ENCODE results near the gene PYGO2. TPM values are rescaled to one million over a fixed set of nuclear protein-coding genes. Genes with fewer than 3 reads are reported as not detected.

Gene PYGO2
- total RNA-seq, 1 donor from 2014 or later, result 19.2 TPM

- Histone ChIP-seq H3K27me3 (no peaks in the 10 kb centered on the region), H3K9me3 (no peaks in the 10 kb centered on the region), H3K27ac (peak overlapping the region; percentile 99), H3K4me1 (peaks cover 44% of the 10 kb centered on the region), H3K4me3 (peak overlapping the region; percentile 84 to 85), H3K36me3 (no peaks in the 10 kb centered on the region)
- intact Hi-C loops (cut with DNase I), result loop anchor here (2.0 to 5.0 kb wide), 4 partner anchors 16 to 673 kb away; partner anchors contain the start of genes ADAM15 and ATP8B2
- TF ChIP-seq CTCF (IDR thresholded peaks at IDR 0.05) (no peak), POLR2AphosphoS5 (IDR thresholded peaks at IDR 0.05; ENCODE audit: insufficient read depth in 1 of 2, low read depth in 1 of 2) (no peak), POLR2A (IDR thresholded peaks at IDR 0.05) (no peak)
- no peak for DNase-seq (ENCODE audit: extremely low spot score in 2 of 2)
These were observed 38.8 kb upstream of the PYGO2 start for GRCh38 chr1:155000411-155000725.

DNA sequence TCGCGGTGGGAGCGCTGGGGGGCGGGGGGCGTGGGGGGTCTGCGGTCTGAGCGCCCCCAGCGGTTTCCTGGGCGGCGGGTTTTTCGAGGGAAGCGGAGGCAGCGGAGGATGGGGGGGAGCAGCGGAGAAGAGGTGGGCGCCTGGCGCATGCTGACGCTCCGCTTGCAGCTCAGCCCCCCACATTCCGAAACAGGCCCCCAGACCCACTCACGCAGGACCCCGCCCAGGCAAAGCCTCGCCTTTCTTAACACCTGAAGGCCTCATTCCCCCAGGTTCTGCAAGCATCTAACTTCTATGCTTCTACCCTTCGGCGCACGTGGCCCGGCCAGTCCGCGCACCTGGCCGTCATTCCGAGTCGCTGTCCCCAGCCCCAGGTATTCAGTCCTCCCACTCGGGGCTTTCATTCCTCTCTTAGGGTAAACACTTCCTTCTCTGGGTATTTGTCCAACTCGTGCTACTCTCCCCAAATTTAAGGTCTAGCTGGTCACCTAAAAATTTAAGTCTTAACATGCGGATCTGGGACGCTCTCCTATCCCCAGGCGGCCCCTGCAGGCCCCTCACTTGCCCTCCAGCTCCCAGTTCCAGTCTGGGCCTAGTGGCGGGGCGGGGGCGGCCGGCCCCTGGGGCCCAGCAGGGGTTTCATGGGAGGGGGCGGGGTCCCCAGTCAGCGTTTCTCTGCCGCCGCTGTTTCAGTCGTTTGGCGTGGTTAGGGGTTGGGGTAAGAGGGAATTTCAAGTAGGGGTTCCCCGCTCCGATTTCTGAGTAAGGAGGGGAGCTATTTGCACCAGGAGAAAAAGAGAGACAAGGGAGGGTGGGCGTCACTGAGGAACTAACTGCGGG is 38.2 kb upstream of the PYGO2 start:
- intact Hi-C loops (cut with DNase I), result loop anchor here (2.0 to 5.0 kb wide), 4 partner anchors 17 to 672 kb away; partner anchors contain the start of genes ADAM15 and ATP8B2
- Histone ChIP-seq H3K4me1 (peaks cover 38% of the 10 kb centered on the region), H3K4me3 (peak overlapping the region; percentile 84 to 85), H3K9me3 (no peaks in the 10 kb centered on the region), H3K27ac (peak overlapping the region; percentile 99), H3K36me3 (no peaks in the 10 kb centered on the region), H3K27me3 (no peaks in the 10 kb centered on the region)
- peak in 1 of 2 donors; percentile 92 for DNase-seq (ENCODE audit: extremely low spot score in 2 of 2)
- TF ChIP-seq CTCF (IDR thresholded peaks at IDR 0.05), result no peak
- no peak for TF ChIP-seq POLR2AphosphoS5 (IDR thresholded peaks at IDR 0.05; ENCODE audit: insufficient read depth in 1 of 2, low read depth in 1 of 2)
- TF ChIP-seq POLR2A (IDR thresholded peaks at IDR 0.05), result no peak

- H3K9me3 ChIP-seq, result no peaks in the 10 kb centered on the region
- H3K36me3 ChIP-seq, result no peaks in the 10 kb centered on the region
- H3K4me3 ChIP-seq, result peak overlapping the region; percentile 84 to 85
- peak overlapping the region; percentile 99 for H3K27ac ChIP-seq
- no peak for DNase-seq (ENCODE audit: extremely low spot score in 2 of 2)
- TF ChIP-seq POLR2A (IDR thresholded peaks at IDR 0.05) (no peak), CTCF (IDR thresholded peaks at IDR 0.05) (peak; percentile 62 to 83 (median 77)), POLR2AphosphoS5 (IDR thresholded peaks at IDR 0.05; ENCODE audit: insufficient read depth in 1 of 2, low read depth in 1 of 2) (peak; percentile 24 to 54)
- intact Hi-C loops (cut with DNase I), result no loop called here
- H3K4me1 ChIP-seq, result peaks cover 30% of the 10 kb centered on the region
- no peaks in the 10 kb centered on the region for H3K27me3 ChIP-seq
These were observed 37.4 kb upstream of the PYGO2 start for GRCh38 chr1:154998818-154999570.

DNA sequence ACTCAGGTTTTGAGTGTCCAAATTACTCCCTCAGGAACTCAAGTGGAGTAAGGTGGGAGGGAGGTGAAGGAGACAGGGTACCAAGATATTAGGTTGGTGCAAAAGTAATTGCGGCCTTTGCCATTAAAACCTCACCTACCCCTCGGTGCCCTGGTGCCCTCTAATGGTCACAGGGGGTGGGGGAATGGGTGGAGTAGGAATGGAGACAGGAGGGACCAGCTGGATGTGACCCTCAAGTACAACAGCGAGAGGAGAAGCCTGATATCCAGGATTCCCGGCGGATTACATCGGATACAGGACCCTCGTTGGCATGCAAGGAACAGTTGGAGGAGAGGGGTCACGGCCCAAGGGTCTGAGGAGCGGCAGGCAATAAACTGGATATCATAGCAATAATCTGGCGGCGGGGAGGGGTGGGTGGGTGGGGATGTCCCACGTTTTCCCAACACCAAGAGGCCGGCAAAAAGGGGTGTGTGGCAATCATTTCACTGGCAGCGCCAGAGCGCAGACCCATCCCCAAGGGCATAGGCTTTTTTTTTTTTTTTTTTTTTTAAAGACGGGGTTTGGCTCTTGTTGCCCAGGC is 36.7 kb upstream of the PYGO2 start:
- no peak for DNase-seq (ENCODE audit: extremely low spot score in 2 of 2)
- H3K9me3 ChIP-seq, result no peaks in the 10 kb centered on the region
- H3K27ac ChIP-seq, result peak overlapping the region; percentile 99
- no peak overlapping the region for H3K4me3 ChIP-seq
- TF ChIP-seq POLR2A (IDR thresholded peaks at IDR 0.05) (no peak), POLR2AphosphoS5 (IDR thresholded peaks at IDR 0.05; ENCODE audit: insufficient read depth in 1 of 2, low read depth in 1 of 2) (no peak), CTCF (IDR thresholded peaks at IDR 0.05) (no peak)
- H3K36me3 ChIP-seq, result no peaks in the 10 kb centered on the region
- intact Hi-C loops (cut with DNase I), result no loop called here
- no peaks in the 10 kb centered on the region for H3K27me3 ChIP-seq
- H3K4me1 ChIP-seq, result peaks cover 25% of the 10 kb centered on the region
